Activated CD8-positive, alpha-beta T cell treated with anti-CD3 and anti-CD28 coated beads for 36 hours (primary cell): ENCODE measurements around the gene OR2T3. TPM values are rescaled to one million over a fixed set of nuclear protein-coding genes. Genes with fewer than 3 reads are reported as not detected.

Experiments used
- ATAC-seq: fragments of 200-7000 bp; cut with Tn5 transposase; one replicate; pipeline ENCODE4 v1.10.0; 2021; ENCODE audit warnings: mild to moderate bottlenecking, moderate library complexity
- CTCF ChIA-PET: fragments of 350-600 bp; sonication (Branson Sonifier 250); formaldehyde crosslinking; loops from one replicate; lab custom pipeline; 2021; ENCODE audit warnings: antibody characterized with exemption; lab: Charles Lee
- POLR2A ChIA-PET: fragments of 350-600 bp; sonication (Branson Sonifier 250); formaldehyde crosslinking; loops from one replicate; lab custom pipeline; 2021; ENCODE audit warnings: antibody characterized with exemption; lab: Charles Lee
- DNase-seq: peaks from one replicate; pipeline ENCODE4 v3.0.0-alpha.2; 2020
- H3K27ac Mint-ChIP-seq: one replicate; pipeline ENCODE4 v1.8.0; 2021; ENCODE audit warnings: mild to moderate bottlenecking, mixed read lengths
- H3K27me3 Mint-ChIP-seq: one replicate; pipeline ENCODE4 v1.8.0; 2021; ENCODE audit warnings: mixed read lengths
- H3K36me3 Mint-ChIP-seq: one replicate; pipeline ENCODE4 v1.8.0; 2021; ENCODE audit warnings: low read depth, mixed read lengths
- H3K4me1 Mint-ChIP-seq: one replicate; pipeline ENCODE4 v1.8.0; 2021; ENCODE audit warnings: low read depth, mixed read lengths
- H3K4me3 Mint-ChIP-seq: one replicate; pipeline ENCODE4 v1.8.0; 2021; ENCODE audit warnings: mild to moderate bottlenecking, moderate library complexity, mixed read lengths
- H3K9me3 Mint-ChIP-seq: one replicate; pipeline ENCODE4 v1.8.0; 2021; ENCODE audit warnings: mixed read lengths
- intact Hi-C: fragments of 100-400 bp; cut with micrococcal nuclease; formaldehyde crosslinking; loops from one replicate; pipeline ENCODE4 v1.10.0; 2022
- total RNA-seq, 2 experiments: library from RNA; stranded (reverse); gene quantifications; one replicate each; pipeline ENCODE4 v1.2.3, GENCODE V29; 2021
- TF ChIP-seq, protein P1 (sequence below): fragments of 200-600 bp; IDR thresholded peaks from one replicate; pipeline ENCODE4 v1.8.0; 2022; ENCODE audit warnings: antibody characterized with exemption, mild to moderate bottlenecking

The OR2T3 gene
- total RNA-seq, 2 experiments from 2014 or later, result not detected

DNA sequence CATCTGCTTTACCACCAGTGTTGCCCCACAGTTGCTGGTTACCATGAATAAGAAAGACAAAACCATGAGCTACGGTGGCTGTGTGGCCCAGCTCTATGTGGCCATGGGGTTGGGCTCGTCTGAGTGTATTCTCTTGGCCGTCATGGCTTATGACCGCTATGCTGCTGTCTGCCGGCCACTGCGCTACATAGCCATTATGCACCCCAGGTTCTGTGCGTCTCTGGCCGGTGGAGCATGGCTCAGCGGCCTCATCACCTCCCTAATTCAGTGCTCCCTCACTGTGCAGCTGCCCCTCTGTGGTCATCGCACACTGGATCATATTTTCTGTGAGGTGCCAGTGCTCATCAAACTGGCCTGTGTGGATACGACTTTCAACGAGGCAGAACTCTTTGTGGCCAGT, 48.7 kb downstream of the OR2T3 start:
- no peak for ATAC-seq
- TF ChIP-seq, protein P1, sequence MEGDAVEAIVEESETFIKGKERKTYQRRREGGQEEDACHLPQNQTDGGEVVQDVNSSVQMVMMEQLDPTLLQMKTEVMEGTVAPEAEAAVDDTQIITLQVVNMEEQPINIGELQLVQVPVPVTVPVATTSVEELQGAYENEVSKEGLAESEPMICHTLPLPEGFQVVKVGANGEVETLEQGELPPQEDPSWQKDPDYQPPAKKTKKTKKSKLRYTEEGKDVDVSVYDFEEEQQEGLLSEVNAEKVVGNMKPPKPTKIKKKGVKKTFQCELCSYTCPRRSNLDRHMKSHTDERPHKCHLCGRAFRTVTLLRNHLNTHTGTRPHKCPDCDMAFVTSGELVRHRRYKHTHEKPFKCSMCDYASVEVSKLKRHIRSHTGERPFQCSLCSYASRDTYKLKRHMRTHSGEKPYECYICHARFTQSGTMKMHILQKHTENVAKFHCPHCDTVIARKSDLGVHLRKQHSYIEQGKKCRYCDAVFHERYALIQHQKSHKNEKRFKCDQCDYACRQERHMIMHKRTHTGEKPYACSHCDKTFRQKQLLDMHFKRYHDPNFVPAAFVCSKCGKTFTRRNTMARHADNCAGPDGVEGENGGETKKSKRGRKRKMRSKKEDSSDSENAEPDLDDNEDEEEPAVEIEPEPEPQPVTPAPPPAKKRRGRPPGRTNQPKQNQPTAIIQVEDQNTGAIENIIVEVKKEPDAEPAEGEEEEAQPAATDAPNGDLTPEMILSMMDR, result no peak
- POLR2A ChIA-PET, result no interaction called here
- Mint-ChIP-seq H3K27ac (no peak overlapping the region), H3K4me3 (no peak overlapping the region), H3K36me3 (no peaks in the 10 kb centered on the region), H3K27me3 (no peaks in the 10 kb centered on the region), H3K9me3 (no peaks in the 10 kb centered on the region), H3K4me1 (no peaks in the 10 kb centered on the region)
- intact Hi-C loops, result no loop called here
- CTCF ChIA-PET, result no interaction called here
- DNase-seq, result no peak

Other genes with a start within 250 kb of the OR2T3 start
- not detected for gene OR2M4, start 241.9 kb upstream of the OR2T3 start, total RNA-seq
- not detected for gene OR2T33, start 195.4 kb upstream of the OR2T3 start, total RNA-seq
- gene OR2T12, start 169.9 kb upstream of the OR2T3 start, total RNA-seq, result not detected
- not detected for gene OR2M7, start 148.8 kb upstream of the OR2T3 start, total RNA-seq
- not detected for gene OR14C36, start 124.6 kb upstream of the OR2T3 start, total RNA-seq
- not detected for gene OR2T4, start 111.7 kb upstream of the OR2T3 start, total RNA-seq
- not detected for gene OR2T6, start 97.6 kb upstream of the OR2T3 start, total RNA-seq
- gene OR2T1, start 70.3 kb upstream of the OR2T3 start, total RNA-seq, result not detected
- not detected for gene OR2T2, start 27.7 kb upstream of the OR2T3 start, total RNA-seq
- not detected for gene OR2T5, start 15.2 kb downstream of the OR2T3 start, total RNA-seq
- not detected for gene OR2G6, start 34.7 kb downstream of the OR2T3 start, total RNA-seq
- gene OR2T29, start 89.4 kb downstream of the OR2T3 start, total RNA-seq, result not detected
- gene OR2T34, start 101.4 kb downstream of the OR2T3 start, total RNA-seq, result not detected
- gene OR2T10, start 124.3 kb downstream of the OR2T3 start, total RNA-seq, result not detected
- gene OR2T11, start 161.7 kb downstream of the OR2T3 start, total RNA-seq, result not detected
- not detected for gene OR2T35, start 171.9 kb downstream of the OR2T3 start, total RNA-seq
- gene OR2T27, start 182.2 kb downstream of the OR2T3 start, total RNA-seq, result not detected
- gene OR14I1, start 229.4 kb downstream of the OR2T3 start, total RNA-seq, result not detected